NCI-H1092 (cell line): ENCODE measurements around the gene BPIFB1.

Source experiments
- DNase-seq: peaks from one replicate; lab custom pipeline; 2025; lab: John Stamatoyannopoulos, UW

Gene BPIFB1

GRCh38 chr20:33272155-33272873 lies 10.7 kb upstream of the BPIFB1 start:
- DNase-seq = no peak

- DNase-seq = no peak
Observed at GRCh38 chr20:33273117-33273851, 9.7 kb upstream of the BPIFB1 start.

- no peak for DNase-seq
Observed at GRCh38 chr20:33275215-33275614, 7.8 kb upstream of the BPIFB1 start.

- DNase-seq = no peak
Observed at GRCh38 chr20:33275871-33276270, 7.1 kb upstream of the BPIFB1 start.

GRCh38 chr20:33276303-33277113 lies 6.5 kb upstream of the BPIFB1 start:
- no peak for DNase-seq

GRCh38 chr20:33277471-33278441 lies 5.3 kb upstream of the BPIFB1 start:
- no peak for DNase-seq

GRCh38 chr20:33278700-33279099 lies 4.3 kb upstream of the BPIFB1 start:
- no peak for DNase-seq

- DNase-seq = no peak
Observed at GRCh38 chr20:33279261-33279910, 3.6 kb upstream of the BPIFB1 start.

- no peak for DNase-seq
Observed at GRCh38 chr20:33280000-33280680, 2.9 kb upstream of the BPIFB1 start.

GRCh38 chr20:33280775-33281174 lies 2.2 kb upstream of the BPIFB1 start:
- DNase-seq = no peak

GRCh38 chr20:33281550-33282146 lies 1.4 kb upstream of the BPIFB1 start:
- DNase-seq = no peak

GRCh38 chr20:33282196-33282934 lies 649 bp upstream of the BPIFB1 start:
- DNase-seq = no peak

GRCh38 chr20:33284284-33284683 lies 1.3 kb downstream of the BPIFB1 start:
- DNase-seq = peak; percentile 67

- no peak for DNase-seq
Observed at GRCh38 chr20:33284937-33285336, 1.9 kb downstream of the BPIFB1 start.

GRCh38 chr20:33285861-33286495 lies 3.0 kb downstream of the BPIFB1 start:
- no peak for DNase-seq

- DNase-seq = no peak
Observed at GRCh38 chr20:33287884-33288283, 4.9 kb downstream of the BPIFB1 start.

GRCh38 chr20:33290852-33291251 lies 7.8 kb downstream of the BPIFB1 start:
- no peak for DNase-seq

- no peak for DNase-seq
Observed at GRCh38 chr20:33291416-33291815, 8.4 kb downstream of the BPIFB1 start.

- peak; percentile 57 for DNase-seq
Observed at GRCh38 chr20:33291830-33292355, 8.9 kb downstream of the BPIFB1 start.
